Immature natural killer cell (primary cell): ENCODE measurements around the gene SRSF10. TPM values are rescaled to one million over a fixed set of nuclear protein-coding genes. Genes with fewer than 3 reads are reported as not detected.
A peak's percentile ranks its signal among the peaks of the same experiment; 100 is the strongest.
"Not testable (repeated sequence)": the region's sequence is repeated elsewhere in the genome, so short reads cannot be mapped to it uniquely, and the experiment has no call there.

Experiments
- DNase-seq, 3 donors: peaks; one replicate each; pipeline ENCODE4 v3.0.0; 2022; ENCODE audit warnings: mixed read lengths in 1 of 3
- H3K27ac Mint-ChIP-seq, 6 donors: one replicate each; pipeline ENCODE4 v1.8.0; 2020; ENCODE audit warnings: mixed read lengths in 6 of 6, mild to moderate bottlenecking in 5 of 6, inconsistent platforms in 4 of 6, moderate library complexity in 3 of 6
- H3K27me3 Mint-ChIP-seq, 3 donors: one replicate each; pipeline ENCODE4 v1.8.0; 2020 to 2021; ENCODE audit warnings: low read depth in 3 of 3, mild to moderate bottlenecking in 3 of 3, mixed read lengths in 3 of 3, moderate library complexity in 3 of 3, inconsistent platforms in 1 of 3
- H3K36me3 Mint-ChIP-seq, 3 donors: one replicate each; pipeline ENCODE4 v1.8.0; 2020; ENCODE audit warnings: mixed read lengths in 3 of 3, inconsistent platforms in 2 of 3, mild to moderate bottlenecking in 2 of 3
- H3K4me1 Mint-ChIP-seq, 2 donors: one replicate each; pipeline ENCODE4 v1.8.0; 2020; ENCODE audit warnings: inconsistent platforms in 2 of 2, mild to moderate bottlenecking in 2 of 2, mixed read lengths in 2 of 2, moderate library complexity in 1 of 2
- H3K4me3 Mint-ChIP-seq, 5 donors: one replicate each; pipeline ENCODE4 v1.8.0; 2020; ENCODE audit warnings: mild to moderate bottlenecking in 5 of 5, mixed read lengths in 5 of 5, inconsistent platforms in 3 of 5, moderate library complexity in 3 of 5
- H3K9me3 Mint-ChIP-seq, 6 donors: one replicate each; pipeline ENCODE4 v1.8.0; 2020; ENCODE audit warnings: mild to moderate bottlenecking in 6 of 6, mixed read lengths in 6 of 6, inconsistent platforms in 4 of 6, moderate library complexity in 3 of 6
- polyA plus RNA-seq, 3 donors: library from polyadenylated mRNA; unstranded; fragments of 300-500 nt; fragmentation: Illumina TruSeq; gene quantifications; one replicate each; pipeline ENCODE4 v1.2.3, GENCODE V29; 2021

Gene SRSF10
- polyA plus RNA-seq, 3 donors from 2014 or later: 87.7 to 113 (median 95.0) TPM

DNA sequence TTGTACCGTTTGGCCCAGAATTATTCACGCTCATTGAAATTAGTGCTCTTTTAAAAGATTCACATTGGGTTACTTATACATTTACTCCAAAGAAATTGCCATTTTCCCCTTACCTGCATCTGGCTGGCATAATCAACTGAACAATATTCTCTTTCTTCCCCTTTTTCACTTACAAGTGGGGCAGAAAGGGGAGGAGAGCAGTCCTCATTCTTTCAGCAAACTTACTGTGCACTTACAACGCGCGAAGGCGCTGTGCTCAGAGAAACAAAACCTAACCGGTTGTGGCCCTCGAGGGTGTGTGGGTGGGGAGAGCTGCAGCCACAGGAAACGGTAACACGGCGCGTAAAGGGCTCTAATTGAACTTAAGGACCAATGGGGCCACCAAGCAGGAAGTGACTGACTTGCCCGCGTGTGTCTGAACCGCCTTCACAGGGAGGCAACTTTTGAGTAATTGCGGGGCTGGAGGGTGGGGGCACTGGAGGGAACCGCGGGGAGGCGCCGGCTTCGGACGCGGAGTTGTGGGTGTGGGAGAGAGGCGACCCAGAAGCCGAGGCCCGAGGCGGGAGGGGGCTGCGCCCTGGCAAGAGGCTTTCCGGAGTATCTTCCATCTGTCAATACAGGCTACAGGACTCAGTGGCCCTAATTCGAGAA is 21.2 kb downstream of the SRSF10 start:
- Mint-ChIP-seq H3K4me1 (peaks cover 40 to 65% of the 10 kb centered on the region in 2 donors), H3K9me3 (no peaks in the 10 kb centered on the region)

DNA sequence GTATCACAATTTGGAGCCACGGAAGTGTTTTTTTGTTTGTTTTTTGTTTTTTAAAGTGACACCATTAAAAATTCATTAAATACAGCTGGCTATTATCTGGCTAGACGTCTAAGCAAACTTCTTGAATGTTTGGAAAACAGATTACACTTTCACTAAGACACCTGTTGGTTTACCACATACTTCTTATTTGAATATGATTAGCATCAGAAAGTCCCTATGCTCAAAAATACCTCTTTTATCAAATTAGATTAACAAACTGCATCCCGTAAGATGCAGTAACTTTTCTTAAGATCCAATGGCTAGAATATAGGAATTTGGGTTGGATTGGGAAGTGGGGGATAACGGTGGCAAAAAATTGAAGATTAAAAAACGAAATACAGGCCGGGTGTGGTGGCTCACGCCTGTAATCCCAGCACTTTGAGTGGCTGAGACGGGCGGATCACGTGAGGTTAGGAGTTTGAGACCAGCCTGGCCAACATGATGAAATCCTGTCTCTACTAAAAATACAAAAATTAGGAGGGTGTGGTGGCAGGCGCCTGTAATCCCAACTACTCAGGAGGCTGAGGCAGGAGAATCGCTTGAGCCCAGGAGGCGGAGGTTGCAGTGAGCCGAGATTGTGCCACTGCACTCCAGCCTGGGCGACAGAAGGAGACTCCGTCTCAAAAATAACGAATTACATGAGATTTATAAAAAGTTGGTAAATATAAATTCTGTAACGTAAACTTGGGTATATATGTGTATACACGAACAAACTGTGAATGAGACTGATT is 21.9 kb downstream of the SRSF10 start:
- H3K4me1 Mint-ChIP-seq: peaks cover 40 to 58% of the 10 kb centered on the region in 2 donors
- H3K36me3 Mint-ChIP-seq: peaks cover 4 to 20% (median 19%) of the 10 kb centered on the region in 3 donors
- peak in 1 of 3 donors; percentile 7 for DNase-seq
- not testable (repeated sequence) for H3K9me3 Mint-ChIP-seq
- peak overlapping the region; percentile 89 to 100 (median 100) for H3K4me3 Mint-ChIP-seq
- peak overlapping the region; percentile 96 to 100 (median 99) for H3K27ac Mint-ChIP-seq
- H3K27me3 Mint-ChIP-seq: peaks cover 8 to 21% (median 9%) of the 10 kb centered on the region in 3 donors

More for the DNA sequence above, 21.2 kb downstream of the SRSF10 start:
- Mint-ChIP-seq H3K4me3 (peak overlapping the region; percentile 89 to 100 (median 100)), H3K27me3 (peaks cover 8 to 21% (median 9%) of the 10 kb centered on the region in 3 donors), H3K27ac (peak overlapping the region; percentile 96 to 100 (median 99)), H3K36me3 (peaks cover 4 to 20% (median 19%) of the 10 kb centered on the region in 3 donors)
- peak; percentile 92 to 94 (median 92) for DNase-seq

- H3K9me3 Mint-ChIP-seq: no peaks in the 10 kb centered on the region
- no peak for DNase-seq
- peak overlapping the region; percentile 33 to 62 (median 60) for H3K4me3 Mint-ChIP-seq
- H3K27me3 Mint-ChIP-seq: peaks cover 8 to 21% (median 9%) of the 10 kb centered on the region in 3 donors
- peak overlapping the region; percentile 64 to 99 (median 85) for H3K27ac Mint-ChIP-seq
- peaks cover 37 to 47% of the 10 kb centered on the region in 2 donors for H3K4me1 Mint-ChIP-seq
- peaks cover 0 to 20% (median 15%) of the 10 kb centered on the region in 3 donors for H3K36me3 Mint-ChIP-seq
These were observed 23.0 kb downstream of the SRSF10 start for GRCh38 chr1:23957096-23957495.

- Mint-ChIP-seq H3K4me3 (no peak overlapping the region), H3K36me3 (no peaks in the 10 kb centered on the region), H3K9me3 (no peaks in the 10 kb centered on the region), H3K27me3 (peaks cover 0 to 4% (median 2%) of the 10 kb centered on the region in 3 donors), H3K4me1 (peaks cover 6 to 9% of the 10 kb centered on the region in 2 donors), H3K27ac (peak overlapping the region in 1 of 6 donors; percentile 26)
- DNase-seq: no peak
These were observed 27.1 kb downstream of the SRSF10 start for GRCh38 chr1:23953020-23953419.

DNA sequence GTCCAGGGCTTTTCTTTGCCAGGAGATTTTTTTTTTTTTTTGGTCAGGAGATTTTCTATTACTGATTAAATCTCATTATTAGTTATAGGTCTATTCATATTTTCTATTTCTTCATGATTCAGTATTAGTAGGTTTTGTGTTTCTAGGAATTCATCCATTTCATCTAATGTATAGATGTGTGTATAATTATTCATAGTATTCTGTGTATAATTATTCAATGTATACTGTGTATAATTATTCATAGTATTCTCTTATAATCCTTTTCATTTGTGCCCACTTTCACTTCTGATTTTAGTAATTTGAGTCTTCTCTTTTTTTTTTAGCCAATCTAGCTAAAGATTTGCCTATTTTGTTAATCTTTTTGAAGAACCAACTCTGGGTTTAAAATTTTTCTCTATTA is 32.8 kb downstream of the SRSF10 start:
- no peak overlapping the region for H3K4me3 Mint-ChIP-seq
- H3K4me1 Mint-ChIP-seq: no peaks in the 10 kb centered on the region
- no peak for DNase-seq
- peaks cover 0 to 9% (median 5%) of the 10 kb centered on the region in 3 donors for H3K36me3 Mint-ChIP-seq
- peaks cover 0 to 11% (median 9%) of the 10 kb centered on the region in 6 donors for H3K9me3 Mint-ChIP-seq
- peaks cover 2 to 10% (median 7%) of the 10 kb centered on the region in 3 donors for H3K27me3 Mint-ChIP-seq
- no peak overlapping the region for H3K27ac Mint-ChIP-seq

GRCh38 chr1:23936481-23937176 is 43.5 kb downstream of the SRSF10 start:
- Mint-ChIP-seq H3K9me3 (no peaks in the 10 kb centered on the region), H3K4me3 (no peak overlapping the region), H3K27me3 (peaks cover 0 to 3% (median 2%) of the 10 kb centered on the region in 3 donors), H3K27ac (no peak overlapping the region), H3K36me3 (no peaks in the 10 kb centered on the region), H3K4me1 (no peaks in the 10 kb centered on the region)
- DNase-seq: no peak

DNA sequence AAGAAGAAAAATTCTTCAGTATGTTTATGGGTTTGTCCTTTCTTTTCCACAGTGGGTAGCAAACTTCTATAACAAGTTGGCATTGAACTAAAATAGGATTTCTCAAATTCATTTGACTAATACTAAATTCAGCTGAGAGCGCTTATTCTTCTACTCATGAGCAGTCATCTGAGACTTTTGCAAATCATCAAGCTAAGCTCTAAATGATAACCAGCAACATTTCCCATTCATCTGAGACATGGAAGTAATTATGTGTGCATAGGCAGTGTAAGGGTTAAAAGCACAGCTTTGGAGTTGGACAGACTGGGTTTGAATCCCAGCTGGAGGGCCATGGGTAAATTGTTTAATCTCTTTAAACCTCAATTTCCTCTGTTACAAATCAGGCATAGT is 48.6 kb downstream of the SRSF10 start:
- DNase-seq: no peak
- Mint-ChIP-seq H3K9me3 (no peaks in the 10 kb centered on the region), H3K36me3 (no peaks in the 10 kb centered on the region), H3K4me1 (no peaks in the 10 kb centered on the region), H3K27me3 (peaks cover 0 to 7% (median 3%) of the 10 kb centered on the region in 3 donors), H3K4me3 (no peak overlapping the region), H3K27ac (no peak overlapping the region)

DNA sequence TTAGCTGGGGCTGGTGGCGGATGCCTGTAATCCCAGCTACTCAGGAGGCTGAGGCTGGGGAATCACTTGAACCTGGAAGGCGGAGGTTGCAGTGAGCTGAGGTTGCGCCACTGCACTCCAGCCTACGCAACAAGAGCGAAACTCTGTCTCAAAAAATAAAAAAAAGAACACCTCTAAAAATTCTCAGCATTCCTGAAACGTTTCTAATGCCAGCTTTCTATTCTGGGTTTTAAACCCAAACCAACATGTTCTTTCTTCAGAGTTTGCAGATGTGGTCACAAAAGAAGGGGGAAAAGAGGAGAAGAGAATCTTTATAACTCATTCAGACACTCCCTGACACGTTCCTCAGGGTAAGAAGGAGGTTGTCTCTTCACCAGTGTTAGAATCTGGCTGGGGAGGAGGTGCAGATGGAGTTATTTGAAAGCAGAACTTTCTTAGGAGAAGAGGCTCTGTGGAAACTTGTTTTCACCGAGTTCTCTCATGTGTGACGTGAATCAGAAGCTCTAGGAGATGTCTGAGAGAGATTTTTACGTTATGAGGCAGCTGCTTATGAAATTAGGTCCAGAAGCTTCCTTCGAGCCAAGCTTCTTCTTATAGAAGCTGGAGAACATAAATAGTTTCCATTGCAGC is 49.2 kb downstream of the SRSF10 start:
- H3K4me3 Mint-ChIP-seq: no peak overlapping the region
- H3K27me3 Mint-ChIP-seq: peaks cover 0 to 7% (median 3%) of the 10 kb centered on the region in 3 donors
- no peaks in the 10 kb centered on the region for H3K9me3 Mint-ChIP-seq

DNA sequence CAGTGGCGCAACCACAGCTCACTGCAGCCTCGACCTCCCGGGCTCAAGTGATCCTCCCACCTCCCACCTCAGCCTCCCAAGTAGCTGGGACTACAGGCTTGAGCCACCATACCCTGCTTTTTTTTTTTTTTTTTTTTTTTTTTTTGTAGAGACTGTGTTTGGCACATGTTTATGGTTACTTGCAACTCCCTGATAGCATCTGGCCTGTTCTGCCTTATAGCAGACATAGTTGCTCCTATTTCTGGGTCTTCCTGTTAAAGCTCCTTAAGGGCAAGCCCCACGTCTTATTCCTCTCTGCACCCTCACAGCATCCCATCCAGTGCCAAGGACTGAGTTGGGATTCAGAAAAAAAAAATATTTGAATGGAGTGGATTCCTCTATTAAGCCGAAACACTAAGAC is 49.9 kb downstream of the SRSF10 start:
- Mint-ChIP-seq H3K4me1 (no peaks in the 10 kb centered on the region), H3K36me3 (no peaks in the 10 kb centered on the region), H3K27ac (no peak overlapping the region)

More for the DNA sequence above, 49.2 kb downstream of the SRSF10 start:
- DNase-seq: no peak
- no peaks in the 10 kb centered on the region for H3K36me3 Mint-ChIP-seq
- no peak overlapping the region for H3K27ac Mint-ChIP-seq
- no peaks in the 10 kb centered on the region for H3K4me1 Mint-ChIP-seq

DNA sequence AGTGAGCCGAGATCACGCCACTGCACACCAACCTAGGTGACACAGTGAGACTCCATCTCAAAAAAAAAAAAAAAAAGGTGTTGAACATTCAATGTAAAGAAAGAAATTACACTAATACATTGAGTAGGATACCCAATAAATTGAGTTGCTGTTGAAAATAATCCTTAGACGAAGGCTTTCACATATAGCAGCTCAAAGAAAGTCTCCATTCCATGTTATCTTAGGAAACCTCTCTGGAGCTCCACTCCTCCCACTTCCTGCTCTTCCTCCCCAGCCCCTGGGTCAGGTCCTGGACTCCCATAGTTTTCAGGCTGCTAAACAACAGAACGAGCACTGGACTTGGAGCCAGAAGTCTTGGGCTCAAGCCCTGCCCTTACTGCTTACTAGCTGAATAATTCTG is 51.3 kb downstream of the SRSF10 start:
- Mint-ChIP-seq H3K36me3 (no peaks in the 10 kb centered on the region), H3K27me3 (peaks cover 0 to 7% (median 3%) of the 10 kb centered on the region in 3 donors), H3K4me1 (no peaks in the 10 kb centered on the region), H3K4me3 (no peak overlapping the region), H3K27ac (no peak overlapping the region), H3K9me3 (no peaks in the 10 kb centered on the region)
- no peak for DNase-seq

More for the DNA sequence above, 49.9 kb downstream of the SRSF10 start:
- peaks cover 0 to 7% (median 3%) of the 10 kb centered on the region in 3 donors for H3K27me3 Mint-ChIP-seq
- DNase-seq: no peak
- no peak overlapping the region for H3K4me3 Mint-ChIP-seq
- H3K9me3 Mint-ChIP-seq: no peaks in the 10 kb centered on the region

DNA sequence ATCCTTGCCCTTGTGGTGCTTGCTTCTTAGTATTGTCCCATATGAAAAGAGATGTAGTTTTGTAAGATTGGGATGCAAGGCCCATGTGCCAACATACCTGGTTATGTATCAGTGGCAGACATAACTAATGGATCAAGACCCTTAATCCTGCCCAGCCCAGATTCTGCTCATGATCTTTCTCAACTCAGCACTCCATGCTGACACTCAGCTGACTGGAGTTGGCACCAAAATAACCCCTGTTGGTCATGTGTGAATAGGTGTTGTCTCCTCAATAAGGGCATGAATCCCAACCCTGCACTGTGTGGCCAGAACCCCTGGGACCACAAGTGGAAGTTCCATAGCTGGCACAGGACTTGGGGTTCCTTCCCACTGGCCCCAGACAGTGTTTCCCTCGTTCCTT is 53.0 kb downstream of the SRSF10 start:
- no peak for DNase-seq
- no peak overlapping the region for H3K27ac Mint-ChIP-seq
- no peaks in the 10 kb centered on the region for H3K36me3 Mint-ChIP-seq
- peaks cover 0 to 5% (median 3%) of the 10 kb centered on the region in 3 donors for H3K27me3 Mint-ChIP-seq
- H3K4me1 Mint-ChIP-seq: no peaks in the 10 kb centered on the region
- H3K4me3 Mint-ChIP-seq: no peak overlapping the region
- H3K9me3 Mint-ChIP-seq: no peaks in the 10 kb centered on the region

GRCh38 chr1:23925279-23925678 is 54.8 kb downstream of the SRSF10 start:
- no peak overlapping the region for H3K4me3 Mint-ChIP-seq
- no peak overlapping the region for H3K27ac Mint-ChIP-seq
- H3K27me3 Mint-ChIP-seq: peaks cover 1 to 5% (median 3%) of the 10 kb centered on the region in 3 donors
- H3K9me3 Mint-ChIP-seq: no peaks in the 10 kb centered on the region
- no peaks in the 10 kb centered on the region for H3K4me1 Mint-ChIP-seq
- H3K36me3 Mint-ChIP-seq: no peaks in the 10 kb centered on the region
- DNase-seq: no peak

DNA sequence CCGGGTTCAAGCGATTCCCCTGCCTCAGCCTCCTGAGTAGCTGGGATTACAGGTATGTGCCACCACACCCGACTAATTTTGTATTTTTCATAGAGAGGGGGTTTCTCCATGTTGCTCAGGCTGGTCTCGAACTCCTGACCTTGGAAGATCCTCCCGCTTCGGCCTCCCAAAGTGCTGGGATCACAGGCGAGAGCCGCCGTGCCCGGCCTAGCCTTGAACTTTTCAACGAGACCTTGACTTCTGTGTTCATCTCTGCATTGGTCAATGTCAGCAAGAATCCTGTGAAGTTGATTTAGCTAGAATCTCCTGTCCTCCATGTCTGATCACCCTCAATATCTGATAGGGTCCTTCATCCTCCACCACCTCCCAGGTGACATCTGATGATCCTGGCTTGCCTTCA is 55.5 kb downstream of the SRSF10 start:
- DNase-seq: no peak
- Mint-ChIP-seq H3K36me3 (no peaks in the 10 kb centered on the region), H3K4me1 (no peaks in the 10 kb centered on the region), H3K4me3 (no peak overlapping the region), H3K27ac (no peak overlapping the region), H3K9me3 (no peaks in the 10 kb centered on the region), H3K27me3 (peaks cover 1 to 4% (median 3%) of the 10 kb centered on the region in 3 donors)
